ENCODE measurements around the gene WDFY1. TPM values are rescaled to one million over a fixed set of nuclear protein-coding genes. Genes with fewer than 3 reads are reported as not detected.
A peak's percentile ranks its signal among the peaks of the same experiment; 100 is the strongest.

Gene WDFY1
- total and polyA plus RNA-seq, 2 experiments from 2014 or later = 54.5 to 127 TPM

GRCh38 chr2:223923976-223924375, 21.2 kb downstream of the WDFY1 start (continued):
- TF ChIP-seq ZNF462 (CRISPR knock-in tag; IDR thresholded peaks at IDR 0.05) = no peak

- H3K27ac ChIP-seq (ENCODE audit: low read depth) = peak overlapping the region; percentile 10; the same call in 1 of the 2 replicates
- peaks cover 96% of the 10 kb centered on the region for H3K79me2 ChIP-seq (replicated peaks; ENCODE audit: insufficient read depth)
- H3K4me1 Mint-ChIP-seq = peaks cover 3% of the 10 kb centered on the region; the same call in 1 of the 3 replicates
- H3K9me3 Mint-ChIP-seq = peaks cover 6% of the 10 kb centered on the region; the same call in 2 of the 3 replicates
- no peaks in the 10 kb centered on the region for H3K27me3 ChIP-seq (ENCODE audit: insufficient read depth)
- H3K4me1 ChIP-seq (ENCODE audit: insufficient read depth) = no peaks in the 10 kb centered on the region
- peaks cover 31% of the 10 kb centered on the region; the same call in 2 of the 3 replicates for H3K36me3 Mint-ChIP-seq (ENCODE audit: low read depth)
- no peak for ATAC-seq
- peaks cover 5% of the 10 kb centered on the region for H3K27me3 Mint-ChIP-seq (ENCODE audit: insufficient read depth, low read depth, poor library complexity)
- H3K9me2 ChIP-seq (ENCODE audit: insufficient read depth) = no peaks in the 10 kb centered on the region
- DNase-seq (ENCODE audit: low spot score) = no peak
- no peaks in the 10 kb centered on the region for H3F3A ChIP-seq (replicated peaks; ENCODE audit: low read depth)
- H3K36me3 ChIP-seq (ENCODE audit: insufficient read depth) = 0 out of 2 replicates have a peak, but pooled peaks cover 6% of the 10 kb centered on the region
- no peak overlapping the region; the same call in 1 of the 2 replicates for H3K27ac Mint-ChIP-seq
- peaks cover 36% of the 10 kb centered on the region for H4K20me1 ChIP-seq (replicated peaks; ENCODE audit: insufficient read depth)
- H3K4me3 ChIP-seq = no peak overlapping the region
- H2AFZ ChIP-seq = no peak overlapping the region
- no peak overlapping the region for H3K4me2 ChIP-seq
- no peak overlapping the region for H3K4me3 Mint-ChIP-seq
- TF ChIP-seq POLR2AphosphoS5 (IDR thresholded peaks at IDR 0.05; ENCODE audit: low read depth) = no peak
- TF ChIP-seq JUNB (IDR thresholded peaks at IDR 0.05; ENCODE audit: unreplicated experiment) = no peak
- no peak for TF ChIP-seq ZNF462 (CRISPR knock-in tag; IDR thresholded peaks at IDR 0.05)
- TF ChIP-seq ZNF114 (CRISPR knock-in tag; IDR thresholded peaks at IDR 0.05) = no peak
- TF ChIP-seq ETS1 (IDR thresholded peaks at IDR 0.05) = no peak
- no peak for TF ChIP-seq ZNF331 (CRISPR knock-in tag; IDR thresholded peaks at IDR 0.05; ENCODE audit: low read depth)
Observed at GRCh38 chr2:223922308-223922707, 22.8 kb downstream of the WDFY1 start.

Measured in GM23338 (cell line).